ENCODE data around the gene NCSTN.
"Not testable (repeated sequence)": the region's sequence is repeated elsewhere in the genome, so short reads cannot be mapped to it uniquely, and the experiment has no call there.

The NCSTN gene

GRCh38 chr1:160374306-160375110 lies 31.3 kb downstream of the NCSTN start:
- no peak for DNase-seq

- DNase-seq, result peak; percentile 53
Observed at GRCh38 chr1:160375788-160376524, 32.8 kb downstream of the NCSTN start.

GRCh38 chr1:160376525-160377131 lies 33.4 kb downstream of the NCSTN start:
- DNase-seq, result peak; percentile 64

- no peak for DNase-seq
Observed at GRCh38 chr1:160377585-160378206, 34.5 kb downstream of the NCSTN start.

- DNase-seq, result not testable (repeated sequence)
Observed at GRCh38 chr1:160384812-160385211, 41.6 kb downstream of the NCSTN start.

- DNase-seq, result not testable (repeated sequence)
Observed at GRCh38 chr1:160388406-160388805, 45.2 kb downstream of the NCSTN start.

- DNase-seq, result no peak
Observed at GRCh38 chr1:160394673-160395072, 51.5 kb downstream of the NCSTN start.

- DNase-seq, result no peak
Observed at GRCh38 chr1:160397651-160398050, 54.5 kb downstream of the NCSTN start.

- DNase-seq, result no peak
Observed at GRCh38 chr1:160398823-160399222, 55.6 kb downstream of the NCSTN start.

- DNase-seq, result no peak
Observed at GRCh38 chr1:160399544-160400222, 56.5 kb downstream of the NCSTN start.

- DNase-seq, result peak; percentile 23
Observed at GRCh38 chr1:160400223-160400645, 57.1 kb downstream of the NCSTN start, which contains the start of gene VANGL2. Gene VANGL2, plus strand, starts transcription at chr1:160400564. Its CDS starts 15,274 bp downstream, at chr1:160415838.

- DNase-seq, result no peak
Observed at GRCh38 chr1:160400646-160401486, 57.7 kb downstream of the NCSTN start.

- DNase-seq, result no peak
Observed at GRCh38 chr1:160401487-160401805, 58.3 kb downstream of the NCSTN start.

GRCh38 chr1:160402001-160402795 lies 59.0 kb downstream of the NCSTN start:
- no peak for DNase-seq

GRCh38 chr1:160403244-160403643 lies 60.1 kb downstream of the NCSTN start:
- no peak for DNase-seq

- no peak for DNase-seq
Observed at GRCh38 chr1:160404094-160404493, 60.9 kb downstream of the NCSTN start.

- DNase-seq, result no peak
Observed at GRCh38 chr1:160405331-160405877, 62.2 kb downstream of the NCSTN start.

- DNase-seq, result no peak
Observed at GRCh38 chr1:160406131-160406968, 63.2 kb downstream of the NCSTN start.

Measured in activated CD4-positive, alpha-beta T cell treated with anti-CD3 and anti-CD28 coated beads, Interleukin-10, Interleukin-2, amounts not matched to agents 100 ng/mL and 50 ng/mL, durations not matched to agents 16 hours and 8 hours (primary cell).